Karpas-422 (cell line): ENCODE data around the gene FANCD2. TPM values are rescaled to one million over a fixed set of nuclear protein-coding genes. Genes with fewer than 3 reads are reported as not detected.

Experiments
- DNase-seq: peaks from one replicate; pipeline ENCODE4 v3.0.0-alpha.2; 2015
- H2AFZ ChIP-seq: fragments of 200-600 bp; sonication (generic); 2 replicates; pipeline ENCODE4 v1.6.1; 2014; ENCODE audit warnings: antibody characterized with exemption, low read length, mixed read lengths
- H3K27ac ChIP-seq: fragments of 200-600 bp; sonication (generic); 2 replicates; pipeline ENCODE4 v1.5.1; 2014; ENCODE audit warnings: mild to moderate bottlenecking, low read length, moderate library complexity
- H3K27me3 ChIP-seq: fragments of 200-600 bp; sonication (generic); 2 replicates; pipeline ENCODE4 v1.6.1; 2014; ENCODE audit warnings: low read length, mixed read lengths
- H3K36me3 ChIP-seq: fragments of 200-600 bp; sonication (generic); 2 replicates; pipeline ENCODE4 v1.6.1; 2014; ENCODE audit warnings: low read length, mixed read lengths; ENCODE audit not compliant: insufficient read depth
- H3K4me1 ChIP-seq: fragments of 200-600 bp; sonication (generic); 2 replicates; pipeline ENCODE4 v1.6.1; 2014; ENCODE audit warnings: mild to moderate bottlenecking, low read length, mixed read lengths
- H3K4me2 ChIP-seq: fragments of 200-600 bp; sonication (generic); 2 replicates; pipeline ENCODE4 v1.6.1; 2014; ENCODE audit warnings: low read length, low read depth, mild to moderate bottlenecking; ENCODE audit not compliant: poor library complexity, severe bottlenecking
- H3K4me3 ChIP-seq: fragments of 200-600 bp; sonication (generic); 2 replicates; pipeline ENCODE4 v1.5.1; 2014; ENCODE audit warnings: mild to moderate bottlenecking, antibody characterized with exemption, low read length, mixed read lengths
- H3K79me2 ChIP-seq: fragments of 200-600 bp; sonication (generic); 2 replicates; pipeline ENCODE4 v1.6.1; 2014; ENCODE audit warnings: mild to moderate bottlenecking, low read length, mixed read lengths
- H3K9ac ChIP-seq: fragments of 200-600 bp; sonication (generic); 2 replicates; pipeline ENCODE4 v1.6.0; 2014; ENCODE audit warnings: low read length
- H3K9me2 ChIP-seq: fragments of 200-600 bp; sonication (generic), shearing (Covaris generic); replicated peaks from 2 replicates; pipeline ENCODE4 v1.6.0; 2014; ENCODE audit warnings: mild to moderate bottlenecking, low read length, moderate library complexity; ENCODE audit not compliant: insufficient read depth
- H3K9me3 ChIP-seq: fragments of 300-700, 200-600 bp; sonication (generic); 2 replicates; pipeline ENCODE4 v1.6.1; 2014; ENCODE audit warnings: low read length, mixed read lengths
- H4K20me1 ChIP-seq: fragments of 200-600 bp; sonication (generic); 2 replicates; pipeline ENCODE4 v1.6.1; 2014; ENCODE audit warnings: mild to moderate bottlenecking, antibody characterized with exemption, low read length, low read depth; ENCODE audit not compliant: insufficient read depth
- total RNA-seq: library from RNA; depleted of rRNA; stranded (reverse); fragments of >200 nt; shearing (Covaris generic); gene quantifications from 2 replicates; pipeline ENCODE4 v1.2.3, GENCODE V29; 2014; ENCODE audit warnings: low replicate concordance

FANCD2 gene
- total RNA-seq, 1 experiment from 2014 or later = 67.8 TPM

- no peak overlapping the region for H3K4me2 ChIP-seq
- no peaks in the 10 kb centered on the region for H3K9me2 ChIP-seq
- no peak overlapping the region for H3K9ac ChIP-seq
- no peak for DNase-seq
- no peak overlapping the region for H3K4me3 ChIP-seq
- no peaks in the 10 kb centered on the region for H3K27me3 ChIP-seq
- no peaks in the 10 kb centered on the region for H3K9me3 ChIP-seq
- no peak overlapping the region for H3K27ac ChIP-seq
- no peaks in the 10 kb centered on the region for H3K79me2 ChIP-seq
- H2AFZ ChIP-seq = no peak overlapping the region
- H4K20me1 ChIP-seq = no peaks in the 10 kb centered on the region
- H3K4me1 ChIP-seq = peaks cover 8% of the 10 kb centered on the region
- H3K36me3 ChIP-seq = peaks cover 28% of the 10 kb centered on the region; the same call in 1 of the 2 replicates
Measured at GRCh38 chr3:10093678-10094077, 67.4 kb downstream of the FANCD2 start.

DNA sequence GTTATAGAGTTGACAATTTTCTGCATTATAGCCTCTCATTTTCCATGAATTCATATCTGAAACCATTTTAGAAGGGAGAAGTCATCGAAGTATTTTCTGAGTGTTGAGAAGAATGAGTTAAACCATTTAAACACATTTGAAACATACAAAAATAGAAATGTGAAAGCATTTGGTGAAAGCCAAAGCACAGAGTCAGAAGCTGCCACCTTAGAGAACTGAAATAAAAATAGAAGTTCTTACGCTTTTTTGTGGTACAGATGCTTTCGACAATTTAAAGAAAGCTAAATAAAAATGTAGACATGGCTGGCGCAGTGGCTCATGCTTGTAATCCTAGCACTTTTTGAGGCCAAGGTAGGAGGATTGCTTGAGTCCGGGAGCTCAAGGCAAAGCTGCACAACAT, 72.8 kb downstream of the FANCD2 start:
- no peaks in the 10 kb centered on the region for H3K9me3 ChIP-seq
- no peaks in the 10 kb centered on the region for H4K20me1 ChIP-seq
- H3K9me2 ChIP-seq = no peaks in the 10 kb centered on the region
- H3K4me2 ChIP-seq = no peak overlapping the region
- H3K27me3 ChIP-seq = no peaks in the 10 kb centered on the region
- no peak overlapping the region for H2AFZ ChIP-seq
- peaks cover 8% of the 10 kb centered on the region for H3K4me1 ChIP-seq
- peaks cover 33% of the 10 kb centered on the region for H3K36me3 ChIP-seq
- no peak overlapping the region for H3K27ac ChIP-seq
- no peak for DNase-seq
- H3K4me3 ChIP-seq = no peak overlapping the region
- no peaks in the 10 kb centered on the region for H3K79me2 ChIP-seq
- H3K9ac ChIP-seq = no peak overlapping the region

DNA sequence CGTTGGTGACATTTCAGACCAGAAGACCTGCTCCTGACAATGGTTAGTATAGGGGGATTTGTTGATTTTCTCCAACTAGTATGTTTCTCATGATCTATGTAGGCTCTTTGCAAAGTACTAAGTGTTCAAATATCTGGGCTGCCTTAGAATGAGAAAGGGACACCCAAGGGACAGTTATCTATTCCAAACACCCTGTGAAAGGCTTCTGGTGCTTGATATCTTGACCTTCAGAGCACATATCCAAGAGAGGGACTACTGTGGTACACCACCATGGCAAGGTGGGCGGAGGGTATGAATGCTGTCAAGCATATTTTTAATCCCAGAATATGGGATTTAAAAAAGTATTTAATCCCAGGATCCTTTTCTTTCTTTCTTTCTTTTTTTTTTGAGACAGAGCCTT, 80.7 kb downstream of the FANCD2 start:
- DNase-seq = no peak
- no peak overlapping the region for H3K4me3 ChIP-seq
- H3K9ac ChIP-seq = no peak overlapping the region
- H3K27ac ChIP-seq = no peak overlapping the region
- no peaks in the 10 kb centered on the region for H3K9me3 ChIP-seq
- H3K27me3 ChIP-seq = no peaks in the 10 kb centered on the region
- no peaks in the 10 kb centered on the region for H3K9me2 ChIP-seq
- H3K4me2 ChIP-seq = no peak overlapping the region
- H4K20me1 ChIP-seq = no peaks in the 10 kb centered on the region
- H3K36me3 ChIP-seq = no peaks in the 10 kb centered on the region
- no peak overlapping the region for H2AFZ ChIP-seq
- H3K4me1 ChIP-seq = no peaks in the 10 kb centered on the region
- no peaks in the 10 kb centered on the region for H3K79me2 ChIP-seq

DNA sequence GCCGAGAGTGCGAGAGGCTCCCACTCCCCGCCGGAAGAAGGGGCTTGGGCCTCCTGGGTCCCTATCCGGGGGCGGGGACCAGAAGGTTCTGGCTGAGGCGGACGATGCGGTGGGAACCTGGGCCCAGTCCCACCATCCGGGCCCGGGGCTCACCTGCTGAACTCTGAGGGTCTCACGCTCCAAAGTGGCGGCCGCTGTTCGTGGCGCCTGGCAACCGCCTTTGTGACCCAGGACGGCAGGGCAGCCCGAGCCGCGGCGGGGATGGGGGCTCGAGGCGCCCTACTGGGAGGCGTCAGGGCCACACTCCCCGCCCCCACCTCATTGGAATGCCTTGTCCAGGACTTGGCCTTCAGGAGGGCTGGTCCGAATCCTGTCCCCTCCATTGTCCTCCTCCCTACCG, 81.9 kb downstream of the FANCD2 start, which contains the start of gene FANCD2OS:
FANCD2OS (minus strand) TSS at position 165 of the 400 bp plus-strand sequence. CDS start 3,481 bp downstream, outside the sequence.
- Histone ChIP-seq H3K9ac (no peak within 1 kb of the TSS), H3K4me2 (no peak within 1 kb of the TSS), H4K20me1 (no peaks in the 10 kb centered on the region), H3K4me3 (no peak within 1 kb of the TSS), H3K27me3 (no peaks in the 10 kb centered on the region), H3K27ac (no peak within 1 kb of the TSS), H3K9me3 (no peaks in the 10 kb centered on the region), H3K36me3 (no peaks in the 10 kb centered on the region), H3K4me1 (no peaks in the 10 kb centered on the region), H3K9me2 (no peaks in the 10 kb centered on the region), H3K79me2 (no peaks in the 10 kb centered on the region), H2AFZ (no peak within 1 kb of the TSS)
- no peak for DNase-seq

- Histone ChIP-seq H3K36me3 (peaks cover 7% of the 10 kb centered on the region; the same call in 1 of the 2 replicates), H3K79me2 (peaks cover 51% of the 10 kb centered on the region), H3K9ac (peak within 1 kb of the TSS; percentile 95), H3K27ac (peak within 1 kb of the TSS; percentile 66), H4K20me1 (peaks cover 15% of the 10 kb centered on the region; the same call in 1 of the 2 replicates), H3K4me2 (peak within 1 kb of the TSS; percentile 92), H3K9me2 (no peaks in the 10 kb centered on the region), H3K4me3 (peak within 1 kb of the TSS; percentile 97), H3K4me1 (peaks cover 22% of the 10 kb centered on the region), H3K9me3 (no peaks in the 10 kb centered on the region), H3K27me3 (no peaks in the 10 kb centered on the region), H2AFZ (peak within 1 kb of the TSS; percentile 83)
- DNase-seq = peak; percentile 98
Measured at GRCh38 chr3:10115326-10116137, 89.3 kb downstream of the FANCD2 start, which contains the start of gene BRK1. TSS of gene BRK1 (plus strand) at chr3:10115675. CDS start at chr3:10115702, 27 bp downstream.

DNA sequence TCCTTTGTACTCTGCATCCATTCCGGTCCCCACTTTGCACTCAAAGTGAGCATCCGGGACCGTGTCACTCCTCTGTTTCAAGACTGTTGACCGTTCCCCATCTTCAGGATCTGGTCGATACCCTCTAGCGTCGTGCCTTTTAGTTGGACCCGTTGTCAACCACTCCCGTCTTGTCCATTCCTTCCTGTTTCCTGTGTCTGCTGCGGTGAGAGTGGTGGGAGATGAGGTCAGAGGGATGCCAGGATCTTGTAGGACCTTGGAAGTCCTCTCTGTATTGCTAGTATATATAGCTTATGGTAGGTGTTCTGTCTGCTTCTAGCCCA, 89.9 kb downstream of the FANCD2 start:
- H3K36me3 ChIP-seq = peaks cover 7% of the 10 kb centered on the region; the same call in 1 of the 2 replicates
- H3K4me2 ChIP-seq = peak overlapping the region; percentile 92
- peaks cover 22% of the 10 kb centered on the region for H3K4me1 ChIP-seq
- peak overlapping the region; percentile 97 for H3K4me3 ChIP-seq
- peak overlapping the region; percentile 95 for H3K9ac ChIP-seq
- H3K9me2 ChIP-seq = no peaks in the 10 kb centered on the region
- H3K79me2 ChIP-seq = peaks cover 56% of the 10 kb centered on the region
- peak overlapping the region; percentile 66 for H3K27ac ChIP-seq
- H3K27me3 ChIP-seq = no peaks in the 10 kb centered on the region
- H2AFZ ChIP-seq = peak overlapping the region; percentile 83
- H3K9me3 ChIP-seq = no peaks in the 10 kb centered on the region
- DNase-seq = no peak
- peaks cover 15% of the 10 kb centered on the region; the same call in 1 of the 2 replicates for H4K20me1 ChIP-seq

DNA sequence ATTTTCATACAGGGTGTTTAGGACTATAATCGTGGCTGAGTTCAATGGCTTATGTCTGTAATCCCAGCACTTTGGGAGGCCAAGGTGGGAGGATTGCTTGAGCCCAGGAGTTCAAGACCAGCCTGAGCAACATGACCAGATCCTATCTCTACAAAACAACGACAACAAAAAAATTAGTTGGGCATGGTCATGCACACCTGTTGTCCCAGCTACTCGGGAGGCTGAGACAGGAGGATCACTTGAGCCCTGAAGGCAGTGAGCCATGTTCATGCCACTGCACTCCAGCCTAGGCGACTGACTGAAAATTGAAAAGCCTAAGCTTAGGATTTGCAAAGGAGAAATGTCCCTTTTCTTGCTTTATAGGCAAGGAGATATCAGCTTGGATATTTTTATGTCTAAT, 90.7 kb downstream of the FANCD2 start:
- Histone ChIP-seq H3K4me2 (peak overlapping the region; percentile 92), H3K27me3 (no peaks in the 10 kb centered on the region), H4K20me1 (peaks cover 15% of the 10 kb centered on the region; the same call in 1 of the 2 replicates), H3K9me2 (no peaks in the 10 kb centered on the region), H3K27ac (no peak overlapping the region), H2AFZ (no peak overlapping the region), H3K36me3 (peaks cover 10% of the 10 kb centered on the region), H3K9ac (peak overlapping the region; percentile 95), H3K9me3 (no peaks in the 10 kb centered on the region), H3K4me1 (peaks cover 22% of the 10 kb centered on the region), H3K79me2 (peaks cover 62% of the 10 kb centered on the region), H3K4me3 (peak overlapping the region; percentile 97)
- DNase-seq = no peak

DNA sequence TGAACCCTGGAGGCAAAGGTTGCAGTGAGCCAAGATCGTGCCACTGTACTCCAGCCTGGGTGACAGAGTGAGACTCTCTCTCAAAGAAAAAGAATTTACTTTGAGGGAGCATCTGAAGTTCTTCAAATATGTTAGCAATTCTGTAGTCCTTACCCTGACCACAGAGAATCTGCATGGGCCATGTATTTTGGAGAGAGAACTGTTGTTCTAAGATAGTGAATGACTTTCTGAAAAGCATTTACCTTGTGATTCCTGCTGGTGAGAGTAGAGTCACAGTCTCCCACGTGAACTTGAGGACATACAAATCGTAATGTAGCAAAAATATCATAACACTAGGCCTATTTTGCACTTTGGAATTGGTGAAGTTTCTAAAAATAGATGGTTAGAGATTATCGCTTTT, 93.1 kb downstream of the FANCD2 start:
- Histone ChIP-seq H2AFZ (no peak overlapping the region), H3K79me2 (peaks cover 75% of the 10 kb centered on the region), H4K20me1 (peaks cover 18% of the 10 kb centered on the region; the same call in 1 of the 2 replicates), H3K4me3 (no peak overlapping the region), H3K27ac (no peak overlapping the region), H3K4me2 (no peak overlapping the region), H3K9ac (no peak overlapping the region), H3K27me3 (no peaks in the 10 kb centered on the region), H3K4me1 (peaks cover 22% of the 10 kb centered on the region), H3K36me3 (peaks cover 16% of the 10 kb centered on the region), H3K9me2 (no peaks in the 10 kb centered on the region), H3K9me3 (no peaks in the 10 kb centered on the region)
- DNase-seq = no peak
